HUES48 (cell line): ENCODE results near the gene THAP3.
"Not testable (repeated sequence)": the region's sequence is repeated elsewhere in the genome, so short reads cannot be mapped to it uniquely, and the experiment has no call there.

Experiments used
- H3K27ac ChIP-seq: one replicate; pipeline ENCODE4 v1.7.0; 2013; ENCODE audit warnings: low read depth, low read length, inconsistent platforms
- H3K27me3 ChIP-seq: 2 replicates; pipeline ENCODE4 v1.6.1; 2013; ENCODE audit warnings: mild to moderate bottlenecking, low read length; ENCODE audit not compliant: control insufficient read depth, insufficient read depth
- H3K36me3 ChIP-seq: 2 replicates; pipeline ENCODE4 v1.6.1; 2013; ENCODE audit warnings: low read length; ENCODE audit not compliant: control insufficient read depth, insufficient read depth
- H3K4me1 ChIP-seq: 2 replicates; pipeline ENCODE4 v1.6.1; 2013; ENCODE audit warnings: mild to moderate bottlenecking, low read length; ENCODE audit not compliant: control insufficient read depth, insufficient read depth
- H3K4me3 ChIP-seq: 2 replicates; pipeline ENCODE4 v1.5.1; 2013; ENCODE audit warnings: mild to moderate bottlenecking, low read depth, low read length
- H3K9ac ChIP-seq: 2 replicates; pipeline ENCODE4 v1.6.1; 2013; ENCODE audit warnings: mild to moderate bottlenecking, low read depth, low read length, moderate library complexity
- H3K9me3 ChIP-seq: 2 replicates; pipeline ENCODE4 v1.6.1; 2013; ENCODE audit warnings: low read length; ENCODE audit not compliant: control insufficient read depth, insufficient read depth

THAP3 gene

GRCh38 chr1:6592441-6592840 is 32.2 kb upstream of the THAP3 start:
- H3K4me1 ChIP-seq = no peaks in the 10 kb centered on the region

GRCh38 chr1:6592865-6593593 is 31.6 kb upstream of the THAP3 start:
- Histone ChIP-seq H3K4me1 (no peaks in the 10 kb centered on the region), H3K4me3 (no peak overlapping the region), H3K36me3 (peaks cover 97% of the 10 kb centered on the region), H3K9me3 (no peaks in the 10 kb centered on the region), H3K27ac (no peak overlapping the region), H3K27me3 (no peaks in the 10 kb centered on the region), H3K9ac (no peak overlapping the region)

More at GRCh38 chr1:6592441-6592840, 32.2 kb upstream of the THAP3 start:
- peaks cover 97% of the 10 kb centered on the region for H3K36me3 ChIP-seq
- H3K27ac ChIP-seq = no peak overlapping the region
- H3K9me3 ChIP-seq = no peaks in the 10 kb centered on the region
- H3K27me3 ChIP-seq = no peaks in the 10 kb centered on the region
- no peak overlapping the region for H3K9ac ChIP-seq
- H3K4me3 ChIP-seq = no peak overlapping the region

- no peak overlapping the region for H3K27ac ChIP-seq
- H3K27me3 ChIP-seq = no peaks in the 10 kb centered on the region
- H3K4me1 ChIP-seq = no peaks in the 10 kb centered on the region
- no peak overlapping the region for H3K9ac ChIP-seq
- no peak overlapping the region for H3K4me3 ChIP-seq
- peaks cover 96% of the 10 kb centered on the region for H3K36me3 ChIP-seq
- no peaks in the 10 kb centered on the region for H3K9me3 ChIP-seq
Measured at GRCh38 chr1:6593810-6594209, 30.9 kb upstream of the THAP3 start.

DNA sequence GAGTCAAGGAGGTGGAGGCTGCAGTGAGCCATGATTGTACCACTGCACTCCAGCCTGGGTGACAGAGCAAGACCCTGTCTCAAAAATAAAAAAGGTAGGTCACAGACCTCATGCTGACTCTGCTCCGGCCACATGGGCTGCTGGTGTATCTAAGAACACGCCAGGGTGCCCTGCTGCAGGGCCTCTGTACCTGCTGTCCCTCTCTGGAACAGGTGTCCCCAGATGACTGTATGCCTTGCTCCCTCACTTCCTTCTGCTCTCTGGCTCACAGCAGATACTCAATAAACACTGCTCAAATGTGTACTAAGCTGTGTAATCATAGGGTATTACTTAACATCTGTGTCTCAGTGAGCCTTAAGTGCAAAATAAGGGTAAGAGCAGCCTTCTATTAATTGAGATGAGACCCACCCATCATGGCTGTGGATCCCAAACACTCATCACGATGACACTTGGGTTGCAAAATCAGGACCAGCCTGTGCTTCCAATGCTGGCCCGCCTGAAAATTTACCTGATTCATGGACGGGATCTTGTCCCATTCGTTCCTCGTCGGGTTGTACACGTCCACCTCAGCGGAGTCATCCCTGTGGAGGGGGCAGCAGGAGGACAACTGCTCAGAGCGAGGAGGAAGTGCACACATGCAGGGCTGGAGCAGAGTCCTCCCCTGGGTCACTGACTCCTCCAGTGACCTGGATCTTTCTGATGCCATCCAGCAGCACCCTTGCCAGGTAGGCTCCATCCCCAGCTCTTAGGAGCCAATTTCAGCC is 29.5 kb upstream of the THAP3 start:
- H3K4me3 ChIP-seq = no peak overlapping the region
- 0 out of 2 replicates have a peak, but pooled peaks cover under 1% of the 10 kb centered on the region for H3K4me1 ChIP-seq
- H3K9me3 ChIP-seq = no peaks in the 10 kb centered on the region
- H3K27me3 ChIP-seq = no peaks in the 10 kb centered on the region
- peaks cover 91% of the 10 kb centered on the region for H3K36me3 ChIP-seq
- H3K9ac ChIP-seq = no peak overlapping the region
- H3K27ac ChIP-seq = no peak overlapping the region

GRCh38 chr1:6596351-6596750 is 28.3 kb upstream of the THAP3 start:
- peaks cover 79% of the 10 kb centered on the region for H3K36me3 ChIP-seq
- no peak overlapping the region for H3K4me3 ChIP-seq
- no peaks in the 10 kb centered on the region for H3K27me3 ChIP-seq
- H3K9ac ChIP-seq = no peak overlapping the region
- H3K9me3 ChIP-seq = no peaks in the 10 kb centered on the region
- no peak overlapping the region for H3K27ac ChIP-seq
- H3K4me1 ChIP-seq = peaks cover 4% of the 10 kb centered on the region

- peaks cover 4% of the 10 kb centered on the region for H3K4me1 ChIP-seq
- no peak overlapping the region for H3K9ac ChIP-seq
Measured at GRCh38 chr1:6596886-6597776, 27.5 kb upstream of the THAP3 start.

GRCh38 chr1:6597777-6598131 is 26.9 kb upstream of the THAP3 start:
- Histone ChIP-seq H3K4me3 (no peak overlapping the region), H3K9ac (no peak overlapping the region), H3K27me3 (no peaks in the 10 kb centered on the region), H3K36me3 (peaks cover 68% of the 10 kb centered on the region), H3K4me1 (peaks cover 4% of the 10 kb centered on the region), H3K27ac (no peak overlapping the region), H3K9me3 (no peaks in the 10 kb centered on the region)

More at GRCh38 chr1:6596886-6597776, 27.5 kb upstream of the THAP3 start:
- H3K4me3 ChIP-seq = no peak overlapping the region
- H3K9me3 ChIP-seq = no peaks in the 10 kb centered on the region
- H3K36me3 ChIP-seq = peaks cover 74% of the 10 kb centered on the region
- no peak overlapping the region for H3K27ac ChIP-seq
- H3K27me3 ChIP-seq = no peaks in the 10 kb centered on the region

- Histone ChIP-seq H3K4me1 (peaks cover 14% of the 10 kb centered on the region), H3K27me3 (no peaks in the 10 kb centered on the region), H3K27ac (no peak overlapping the region), H3K4me3 (no peak overlapping the region), H3K9me3 (no peaks in the 10 kb centered on the region), H3K36me3 (peaks cover 52% of the 10 kb centered on the region), H3K9ac (no peak overlapping the region)
Measured at GRCh38 chr1:6599141-6599975, 25.3 kb upstream of the THAP3 start.

DNA sequence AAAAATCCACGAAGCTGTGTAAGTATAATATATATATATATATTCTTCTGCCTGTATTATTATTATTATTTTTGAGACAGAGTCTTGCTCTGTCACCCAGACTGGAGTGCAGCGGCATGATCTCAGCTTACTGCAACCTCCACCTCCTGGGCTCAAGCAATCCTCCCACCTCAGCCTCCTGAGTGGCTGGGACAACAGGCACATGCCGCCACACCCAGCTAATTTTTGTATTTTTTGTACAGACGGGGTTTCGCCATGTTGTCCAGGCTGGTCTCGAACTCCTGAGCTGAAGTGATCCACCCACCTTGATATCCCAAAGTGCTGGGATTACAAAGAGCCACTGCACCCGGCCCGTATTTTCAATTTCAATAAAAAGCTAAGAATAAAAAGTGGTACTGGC is 24.7 kb upstream of the THAP3 start:
- peaks cover 16% of the 10 kb centered on the region for H3K4me1 ChIP-seq
- not testable (repeated sequence) for H3K27ac ChIP-seq, H3K9ac ChIP-seq, H3K27me3 ChIP-seq, H3K9me3 ChIP-seq
- H3K36me3 ChIP-seq = peaks cover 46% of the 10 kb centered on the region
- peak overlapping the region; percentile 97; the same call in 1 of the 2 replicates for H3K4me3 ChIP-seq

DNA sequence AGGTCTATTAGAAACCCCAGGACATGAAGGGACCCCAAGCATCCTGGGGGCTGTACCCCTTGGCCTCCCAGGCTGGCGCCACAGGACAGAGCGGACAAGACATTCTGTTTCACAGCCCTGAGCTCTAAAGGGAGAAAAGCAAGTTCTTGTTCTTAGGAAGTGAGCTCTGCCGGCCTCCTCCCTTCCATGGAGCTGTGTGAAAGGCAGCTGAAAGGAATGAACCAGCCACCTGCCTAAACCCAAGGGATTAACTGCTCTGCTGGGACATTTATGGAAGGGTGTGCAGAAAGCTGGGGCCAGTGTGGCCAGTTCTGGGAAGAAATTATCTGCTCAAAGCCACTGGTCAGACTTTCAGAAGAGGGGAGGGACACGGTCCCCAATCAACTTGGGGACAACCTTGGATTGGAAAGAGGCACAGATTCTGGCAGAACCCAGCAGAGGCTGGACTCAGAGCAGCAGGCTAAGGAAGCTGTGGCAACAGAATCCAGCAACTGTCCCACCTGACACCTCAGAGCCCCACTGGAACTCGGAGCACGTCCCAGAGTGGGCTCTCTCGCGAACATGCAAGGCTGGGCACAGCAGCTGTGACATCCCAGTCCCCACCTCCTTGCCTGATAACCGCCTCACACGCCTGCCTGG is 24.1 kb upstream of the THAP3 start:
- no peaks in the 10 kb centered on the region for H3K9me3 ChIP-seq
- no peaks in the 10 kb centered on the region for H3K27me3 ChIP-seq
- peaks cover 16% of the 10 kb centered on the region for H3K4me1 ChIP-seq
- H3K9ac ChIP-seq = peak overlapping the region; percentile 82
- peak overlapping the region; percentile 97 for H3K4me3 ChIP-seq
- peaks cover 40% of the 10 kb centered on the region for H3K36me3 ChIP-seq
- peak overlapping the region; percentile 59 for H3K27ac ChIP-seq
